HG02938 (cell line): ENCODE measurements around the gene HK1.
"Not testable (repeated sequence)": the region's sequence is repeated elsewhere in the genome, so short reads cannot be mapped to it uniquely, and the experiment has no call there.

Source experiments
- ATAC-seq: cut with Tn5 transposase; IDR thresholded peaks from one replicate; pipeline ENCODE4 v1.9.1; 2021; ENCODE audit warnings: mild to moderate bottlenecking, moderate library complexity; ENCODE audit not compliant: unreplicated experiment

Gene HK1

DNA sequence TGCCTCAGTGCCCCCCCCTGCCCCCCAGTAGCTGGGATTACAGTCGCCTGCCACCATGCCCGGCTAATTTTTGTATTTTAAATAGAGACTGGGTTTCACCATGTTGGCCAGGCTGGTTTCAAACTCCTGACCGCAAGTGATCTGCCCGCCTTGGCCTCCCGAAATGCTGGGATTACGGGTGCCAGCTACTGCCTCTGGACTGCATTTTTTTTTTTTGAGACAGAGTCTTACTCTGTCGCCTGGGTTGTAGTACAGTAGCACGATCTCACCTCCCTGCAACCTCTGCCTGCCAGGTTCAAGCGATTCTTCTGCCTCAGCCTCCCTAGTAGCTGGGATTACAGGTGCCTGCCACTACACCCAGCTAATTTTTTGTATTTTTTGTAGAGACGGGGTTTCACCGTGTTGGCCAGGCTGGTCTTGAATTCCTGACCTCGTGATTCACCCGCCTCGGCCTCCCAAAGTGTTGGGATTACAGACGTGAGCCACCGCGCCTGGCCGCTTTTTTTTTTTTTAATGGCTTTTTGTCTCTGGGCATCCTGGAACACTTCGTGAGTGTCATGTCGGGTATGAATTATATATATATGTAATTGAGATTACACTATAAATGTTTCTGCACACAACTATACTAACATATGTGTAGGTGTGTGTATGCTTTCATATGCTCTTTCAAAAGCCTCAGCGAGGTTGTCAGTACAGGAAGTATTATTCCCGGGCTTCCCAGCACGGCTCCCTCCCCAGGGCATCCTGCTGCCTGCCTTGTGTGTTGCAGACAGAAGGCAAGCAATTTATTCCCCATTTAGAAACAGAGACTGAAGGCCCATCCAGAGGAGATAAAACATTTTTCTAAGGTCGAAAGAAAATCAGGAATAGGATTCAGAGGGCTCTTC lies 47.6 kb downstream of the HK1 start:
- ATAC-seq, result not testable (repeated sequence)

DNA sequence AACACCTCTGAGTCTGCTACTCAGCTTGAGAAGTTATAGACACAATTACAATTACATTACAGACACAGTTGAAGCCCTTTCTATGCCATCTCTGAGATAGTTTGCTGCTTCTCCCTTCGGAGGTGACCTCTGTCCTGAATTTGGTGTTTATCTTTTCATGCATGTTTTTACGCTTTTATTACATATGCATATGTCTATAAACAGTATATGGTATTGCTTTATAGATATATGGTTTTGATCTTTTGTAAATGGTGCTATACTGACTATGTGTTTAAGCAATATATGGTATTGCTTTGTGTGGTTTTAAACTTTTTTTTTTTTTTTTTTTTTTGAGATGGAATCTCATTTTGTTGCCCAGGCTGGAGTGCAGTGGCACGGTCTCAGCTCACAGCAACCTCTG lies 48.4 kb downstream of the HK1 start:
- no peak for ATAC-seq

DNA sequence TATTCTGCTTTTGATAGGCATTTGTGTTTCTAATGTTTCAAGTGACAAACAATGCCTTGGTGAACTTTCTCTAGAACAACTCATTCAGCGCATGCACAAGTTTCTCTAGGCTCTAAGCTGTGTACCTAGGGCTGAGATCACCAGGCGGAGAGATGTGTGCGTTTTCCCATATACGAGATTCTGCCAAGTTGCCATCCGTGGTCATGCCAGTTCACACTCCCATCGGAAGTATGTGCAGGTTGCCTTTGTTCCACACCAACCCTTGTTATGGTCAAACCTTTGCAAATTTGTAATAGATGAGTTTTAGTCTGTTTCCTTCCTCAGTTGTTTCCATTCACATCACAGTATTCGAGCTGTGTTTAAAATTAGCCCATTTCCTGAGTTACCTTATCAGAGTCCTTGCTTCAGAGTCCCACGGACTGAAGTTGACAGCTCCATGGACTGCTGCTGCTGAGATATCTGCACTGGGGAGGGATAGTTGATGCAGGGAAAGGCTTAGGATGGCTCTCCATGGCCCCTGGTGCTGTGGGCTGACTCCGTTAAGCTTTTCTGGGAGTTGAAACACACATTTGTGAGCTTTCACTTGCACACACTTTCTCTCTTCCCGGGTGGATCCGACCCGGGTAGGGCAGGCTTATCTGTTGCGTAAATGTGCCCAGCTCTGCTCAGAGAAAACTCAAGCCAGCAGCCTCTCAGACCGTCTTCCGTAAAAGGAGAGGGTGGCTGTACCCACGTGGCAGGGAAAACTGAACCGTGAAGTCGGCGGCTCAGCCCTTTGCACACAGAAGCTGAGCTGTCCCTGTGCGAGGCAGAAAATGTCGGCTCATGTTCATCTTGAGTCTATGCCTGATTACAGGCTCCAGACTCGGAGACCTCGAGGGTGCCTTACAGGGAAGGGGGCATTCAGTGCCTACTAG lies 49.4 kb downstream of the HK1 start:
- peak; percentile 66 for ATAC-seq

DNA sequence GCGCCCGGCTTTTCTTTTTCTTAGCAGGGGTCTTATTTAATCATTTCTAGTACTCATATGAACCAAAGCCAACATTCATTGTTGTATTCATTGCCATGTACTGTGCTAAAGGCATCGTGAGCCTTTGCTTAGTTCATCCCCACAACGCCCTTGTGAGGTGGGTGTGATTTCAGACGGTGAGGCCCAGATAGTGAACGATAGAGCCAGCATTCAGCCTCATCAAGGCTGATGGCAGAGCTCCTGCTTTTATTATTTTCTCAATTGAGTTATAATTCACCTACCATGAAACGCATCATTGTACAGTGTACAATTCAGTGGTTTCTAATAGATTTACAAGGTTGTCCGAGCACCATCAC lies 50.1 kb downstream of the HK1 start:
- ATAC-seq, result peak; percentile 15

DNA sequence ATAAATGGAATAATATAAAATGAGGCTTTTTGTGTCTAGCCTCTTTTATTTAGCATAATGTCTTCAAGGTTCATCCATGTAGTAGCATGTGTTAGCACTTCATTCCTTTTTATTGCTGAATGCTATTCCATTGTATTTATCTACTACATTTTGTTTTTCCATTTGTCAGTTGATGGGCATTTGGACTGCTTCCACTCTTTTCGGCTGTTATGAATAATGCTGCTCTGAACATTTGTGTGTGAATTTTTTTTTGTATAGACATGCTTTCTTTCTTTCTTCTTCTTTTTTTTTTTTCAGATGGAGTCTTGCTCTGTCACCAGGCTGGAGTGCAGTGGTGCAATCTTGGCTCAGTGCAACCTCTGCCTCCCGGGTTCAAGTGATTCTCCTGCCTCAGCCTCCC lies 50.6 kb downstream of the HK1 start:
- not testable (repeated sequence) for ATAC-seq

DNA sequence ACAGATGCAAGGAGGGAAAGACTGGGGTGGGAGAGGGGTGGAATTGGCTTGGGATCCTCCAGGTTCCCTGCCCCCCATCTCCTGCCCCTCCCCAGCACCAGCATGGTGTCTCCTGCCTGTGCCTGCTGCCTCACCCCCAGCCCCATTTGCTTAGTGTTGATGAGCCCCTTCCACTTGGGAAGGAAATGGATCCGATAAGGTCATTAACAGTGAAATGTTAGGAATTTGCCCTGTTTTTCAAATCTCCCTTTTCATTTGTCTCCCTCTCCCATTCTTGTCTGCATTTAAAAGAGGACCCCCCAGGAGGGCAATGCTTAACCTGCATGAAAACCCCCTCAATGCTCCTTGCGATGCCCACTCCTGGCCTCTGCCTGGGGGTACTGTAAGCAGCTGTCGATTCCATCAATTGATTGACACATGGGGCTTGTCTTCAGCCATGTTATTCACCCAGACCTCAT lies 51.5 kb downstream of the HK1 start:
- ATAC-seq, result no peak

DNA sequence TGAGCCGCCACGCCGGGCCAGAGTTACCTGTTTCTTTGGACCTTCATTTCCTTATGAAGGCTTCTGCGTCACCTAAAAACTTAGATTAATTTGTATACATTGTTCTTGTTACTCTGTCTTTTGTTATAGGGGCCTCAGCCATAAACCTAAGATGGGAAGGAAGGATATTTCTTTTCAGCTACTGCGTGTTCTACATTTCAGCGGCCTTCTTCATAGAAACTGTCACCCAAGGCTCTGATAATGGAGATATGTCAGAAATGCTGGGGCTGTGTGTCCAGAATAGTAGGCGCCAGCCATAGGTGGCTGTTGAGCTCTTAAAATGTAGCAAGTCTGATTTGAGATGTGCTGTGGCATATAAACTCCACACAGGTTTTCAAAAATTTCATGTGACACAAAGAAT lies 52.9 kb downstream of the HK1 start:
- no peak for ATAC-seq

DNA sequence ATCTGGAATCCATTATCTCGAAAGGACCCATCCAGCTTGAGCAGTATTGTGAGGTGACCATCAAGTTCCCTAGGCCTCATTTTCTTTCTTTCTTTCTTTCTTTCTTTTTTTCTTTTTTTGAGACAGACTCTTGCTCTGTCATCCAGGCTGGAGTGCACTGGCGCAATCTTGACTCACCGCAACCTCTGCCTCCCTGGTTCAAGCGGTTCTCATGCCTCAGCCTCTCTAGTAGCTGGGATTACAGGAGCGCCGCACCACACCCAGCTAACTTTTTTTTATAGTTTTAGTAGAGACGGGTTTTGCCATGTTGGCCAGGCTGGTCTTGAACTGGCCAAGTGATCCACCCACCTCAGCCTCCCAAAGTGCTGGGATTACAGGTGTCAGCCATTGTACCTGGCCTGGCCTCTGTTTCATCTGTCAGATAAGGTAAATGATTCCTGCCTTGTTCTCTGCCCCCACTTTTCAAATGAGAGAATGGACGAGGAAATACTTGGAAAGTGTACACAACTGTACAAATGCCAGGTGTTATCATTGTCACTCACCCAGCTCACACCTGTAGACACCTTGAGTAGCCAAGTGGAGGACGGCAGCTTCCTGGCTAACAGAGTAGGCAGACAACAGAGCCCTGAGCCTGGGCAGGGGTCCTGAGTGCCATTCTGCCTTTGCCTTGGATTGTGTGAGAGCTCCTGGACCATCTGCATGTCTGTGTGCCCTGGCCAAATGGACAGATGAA lies 54.1 kb downstream of the HK1 start:
- ATAC-seq, result no peak

DNA sequence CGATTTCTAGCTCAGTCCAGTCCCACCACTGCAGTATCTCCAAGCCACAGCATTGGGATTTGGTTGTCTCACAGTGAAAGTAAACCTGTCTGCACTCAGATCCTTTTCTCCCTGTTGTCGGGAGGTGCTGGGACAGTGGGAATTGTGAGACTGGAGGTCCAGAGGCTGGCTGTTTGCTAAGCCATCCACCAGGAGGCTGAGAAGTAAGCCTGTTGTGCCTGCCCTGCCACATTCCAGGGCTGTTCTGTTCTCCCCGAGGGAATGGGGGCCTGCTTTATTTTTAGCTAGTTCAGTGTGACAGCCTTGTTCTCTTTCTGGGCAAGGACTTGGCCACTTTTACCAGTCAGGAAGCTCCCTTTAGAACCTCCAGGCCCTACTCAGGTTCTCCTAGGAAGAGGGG lies 54.9 kb downstream of the HK1 start:
- ATAC-seq, result no peak

DNA sequence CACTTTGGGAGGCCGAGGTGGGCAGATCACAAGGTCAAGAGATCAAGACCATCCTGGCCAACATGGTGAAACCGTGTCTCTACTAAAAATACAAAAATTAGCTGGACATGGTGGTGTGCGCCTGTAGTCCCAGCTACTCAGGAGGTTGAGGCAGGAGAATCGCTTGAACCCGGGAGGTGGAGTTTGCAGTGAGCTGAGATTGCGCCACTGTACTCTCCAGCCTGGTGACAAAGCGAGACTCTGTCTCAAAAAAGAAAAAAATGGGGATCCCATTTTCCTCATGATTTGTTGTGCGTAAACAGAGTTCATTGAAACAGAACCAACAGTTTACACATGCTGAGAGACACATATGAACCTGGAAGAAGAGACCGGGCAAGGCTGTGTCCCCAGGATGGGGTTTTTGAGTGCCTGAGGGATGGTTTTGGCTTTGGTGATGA lies 55.6 kb downstream of the HK1 start:
- ATAC-seq, result not testable (repeated sequence)

DNA sequence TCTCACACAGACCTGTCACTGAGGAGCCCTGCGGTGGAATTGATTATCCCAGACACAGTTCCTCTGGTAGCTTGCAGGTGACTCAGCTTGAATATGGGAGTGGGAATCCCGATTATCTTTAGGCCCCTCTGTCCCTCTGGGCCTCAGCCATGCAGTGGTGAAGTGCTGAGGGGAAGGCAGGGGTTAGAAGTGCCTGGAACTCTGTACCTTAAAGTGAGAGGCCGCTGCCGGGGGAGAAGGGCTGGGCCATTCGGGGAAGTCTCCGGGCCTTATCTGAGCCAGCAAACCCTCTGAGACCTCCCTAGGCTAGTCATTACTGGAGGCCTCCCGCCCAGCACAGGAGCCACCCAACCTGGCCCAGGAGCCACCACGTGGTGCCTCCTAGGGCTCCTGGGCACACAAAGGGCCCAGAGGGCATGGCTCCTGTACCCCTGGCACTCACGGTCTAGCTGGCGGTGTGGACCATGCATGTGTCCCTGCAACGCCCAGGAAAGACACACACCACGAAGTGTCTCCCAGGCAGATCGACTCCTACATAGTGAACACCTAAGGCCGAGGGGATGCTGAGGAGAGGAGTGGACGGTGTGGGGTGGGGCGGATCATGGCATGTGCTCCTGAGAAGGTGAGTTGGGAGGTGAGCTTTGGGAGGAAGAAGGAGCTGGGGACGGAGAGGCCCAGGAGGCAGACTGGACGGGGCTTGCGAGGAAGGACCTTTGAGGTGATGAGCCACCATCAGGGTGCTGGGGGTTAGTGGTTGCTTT lies 56.2 kb downstream of the HK1 start:
- ATAC-seq, result no peak

DNA sequence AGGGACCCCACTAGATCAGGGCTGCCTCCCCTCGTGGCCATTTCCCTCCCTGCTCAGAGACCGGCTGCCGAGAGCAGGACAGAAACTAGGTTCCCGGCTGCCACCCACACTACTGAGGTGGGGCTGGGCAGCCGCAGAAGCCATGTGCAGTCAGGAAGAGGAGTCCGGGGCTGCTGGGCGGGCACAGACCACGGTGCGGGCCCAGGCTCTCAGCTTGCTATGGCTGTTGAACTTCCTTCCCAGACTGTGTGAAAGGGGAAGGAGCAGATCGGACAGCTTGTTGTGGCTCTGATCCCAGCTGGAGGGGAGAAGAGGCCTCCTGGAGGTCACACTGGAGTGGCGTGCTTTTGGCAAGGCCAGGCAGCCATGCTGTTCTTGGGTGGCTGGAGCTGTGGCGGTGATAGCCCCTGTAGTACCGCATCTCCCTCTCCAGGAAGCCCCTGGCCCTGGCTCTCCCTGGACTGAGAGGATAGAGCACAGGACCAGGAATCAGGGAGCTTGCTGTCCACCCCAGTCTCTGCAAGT lies 56.8 kb downstream of the HK1 start:
- no peak for ATAC-seq

DNA sequence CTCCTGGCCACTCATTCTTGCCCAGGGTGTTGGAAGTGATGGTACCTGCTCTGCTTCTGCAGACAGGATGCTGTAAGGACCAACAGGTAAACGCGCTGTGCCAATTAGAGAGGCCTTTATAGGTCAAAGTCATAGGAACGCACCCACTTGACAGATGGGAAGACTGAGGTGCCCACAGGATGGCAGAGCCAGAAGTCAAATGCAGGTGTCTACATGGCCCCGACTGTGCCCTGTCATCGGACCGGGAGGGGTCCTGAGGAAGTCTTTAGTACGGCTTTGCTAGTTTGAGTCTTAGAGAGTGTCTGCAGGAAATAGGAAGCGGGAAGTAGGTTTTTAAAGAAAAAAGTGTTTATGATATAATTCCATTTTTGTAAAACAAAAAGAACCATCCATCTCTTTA lies 57.3 kb downstream of the HK1 start:
- ATAC-seq, result no peak

DNA sequence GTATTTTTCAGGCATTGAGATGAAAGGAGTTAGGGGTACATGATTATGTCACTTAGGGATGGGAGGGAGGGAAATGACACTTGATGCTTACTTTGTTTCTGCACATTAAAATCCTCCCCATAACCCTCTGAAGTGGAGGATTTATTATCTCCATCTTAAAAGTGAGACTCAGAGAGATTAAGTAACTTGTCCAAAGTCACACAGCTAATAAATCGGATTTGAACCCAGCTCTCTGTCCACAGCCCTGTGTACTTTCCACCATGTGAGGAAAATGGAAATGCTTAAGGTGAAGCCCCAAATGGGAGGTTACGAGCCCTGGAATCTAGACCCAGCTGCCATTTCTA lies 58.6 kb downstream of the HK1 start:
- no peak for ATAC-seq

DNA sequence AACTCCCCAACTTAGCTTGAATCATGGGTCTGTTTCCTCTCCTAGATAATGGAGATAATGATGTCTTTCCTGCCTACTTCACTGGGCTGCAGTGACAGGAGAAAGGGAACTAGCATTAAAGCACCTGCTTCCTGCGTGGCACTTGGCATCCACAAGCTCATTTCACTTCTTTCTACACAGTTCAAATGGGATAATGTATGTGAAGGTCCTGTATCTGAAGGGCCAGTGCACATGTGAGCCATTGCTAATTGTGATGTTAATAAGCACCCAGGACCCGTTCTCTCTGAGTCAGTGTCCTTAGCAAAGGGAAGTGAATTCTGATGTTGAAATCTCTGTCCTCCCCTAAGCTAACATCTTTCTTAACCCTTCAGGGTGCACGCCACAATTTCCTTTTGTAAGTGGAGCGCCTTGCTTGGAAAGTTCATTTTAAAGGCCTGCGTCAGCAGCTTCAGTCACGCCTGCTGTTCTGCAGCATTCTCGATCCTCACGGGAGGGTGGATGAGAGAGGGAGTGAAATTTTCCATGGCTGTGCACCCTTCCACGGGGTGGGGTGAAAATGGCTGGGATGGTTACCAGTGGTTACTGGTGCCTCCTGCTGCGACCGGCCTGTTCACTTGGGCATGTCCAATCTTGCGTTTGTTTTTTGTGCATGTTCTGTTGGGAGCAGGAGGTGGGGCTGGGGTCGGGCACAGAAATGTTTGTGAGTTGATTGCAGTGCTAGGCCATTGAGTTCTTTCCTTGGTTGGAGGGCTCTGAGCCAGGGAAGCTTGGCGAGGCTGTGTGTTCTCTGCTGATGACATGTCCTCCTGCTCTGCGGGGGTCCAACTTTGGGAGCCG lies 59.2 kb downstream of the HK1 start:
- no peak for ATAC-seq

DNA sequence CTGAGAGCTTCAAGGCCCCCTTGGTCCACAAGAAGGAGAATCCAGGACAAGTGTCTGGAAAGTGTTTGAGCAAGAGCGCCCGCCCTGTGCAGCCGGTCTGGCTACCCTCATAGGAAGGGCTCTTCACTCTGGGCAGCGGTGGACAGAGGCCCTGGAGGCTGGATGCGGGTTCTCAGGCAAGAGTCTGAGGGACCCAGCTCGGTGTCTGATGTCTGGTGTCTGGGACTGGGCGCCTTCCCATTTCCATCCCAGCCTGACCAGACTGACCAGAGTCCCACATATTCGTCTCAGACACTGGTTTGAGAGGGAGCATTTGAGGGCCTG lies 59.8 kb downstream of the HK1 start:
- no peak for ATAC-seq

DNA sequence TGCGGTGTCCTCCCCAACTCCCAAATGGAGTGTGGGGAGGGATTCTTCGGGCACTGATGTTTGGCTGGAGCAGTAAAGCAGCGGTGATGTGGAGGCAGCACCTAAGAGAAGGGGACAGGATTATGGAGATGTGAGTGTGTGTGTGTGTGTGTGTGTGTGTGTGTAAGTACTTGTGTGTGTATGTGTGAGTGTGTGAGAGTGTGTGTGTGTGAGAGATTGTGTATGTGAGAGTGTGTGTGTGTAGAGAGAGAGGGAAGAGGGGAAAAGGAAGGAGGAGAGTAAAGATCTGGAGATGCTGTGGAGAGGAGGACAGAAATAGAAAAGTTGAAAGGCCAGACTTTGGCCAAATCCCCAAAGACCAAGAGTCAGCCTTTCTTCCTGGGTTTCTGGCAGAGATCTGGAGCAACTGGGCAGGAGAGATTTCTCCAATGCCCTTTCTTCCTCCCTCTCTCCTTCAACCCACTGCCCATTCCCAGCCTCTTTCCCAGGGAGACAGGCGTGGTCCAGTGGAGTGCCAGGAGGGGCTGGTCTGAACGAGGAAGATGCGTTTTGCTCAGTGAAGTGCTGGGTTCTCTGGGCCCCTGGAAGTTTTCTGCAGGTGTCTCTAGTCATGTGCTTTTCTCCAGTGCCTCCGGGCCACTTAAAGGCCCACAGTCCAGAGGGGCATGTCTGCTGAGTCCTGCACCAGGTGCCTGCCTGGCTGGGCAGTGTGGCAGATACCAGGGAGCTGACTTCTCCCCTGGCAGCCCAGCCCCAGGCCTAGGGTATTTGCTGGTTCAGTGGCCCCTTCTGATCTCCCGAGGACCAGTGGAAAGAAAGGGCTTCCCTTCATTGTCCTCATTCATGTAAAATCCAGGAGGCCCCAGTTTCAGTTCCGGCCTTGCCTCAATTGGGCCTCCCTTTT lies 60.5 kb downstream of the HK1 start:
- no peak for ATAC-seq

DNA sequence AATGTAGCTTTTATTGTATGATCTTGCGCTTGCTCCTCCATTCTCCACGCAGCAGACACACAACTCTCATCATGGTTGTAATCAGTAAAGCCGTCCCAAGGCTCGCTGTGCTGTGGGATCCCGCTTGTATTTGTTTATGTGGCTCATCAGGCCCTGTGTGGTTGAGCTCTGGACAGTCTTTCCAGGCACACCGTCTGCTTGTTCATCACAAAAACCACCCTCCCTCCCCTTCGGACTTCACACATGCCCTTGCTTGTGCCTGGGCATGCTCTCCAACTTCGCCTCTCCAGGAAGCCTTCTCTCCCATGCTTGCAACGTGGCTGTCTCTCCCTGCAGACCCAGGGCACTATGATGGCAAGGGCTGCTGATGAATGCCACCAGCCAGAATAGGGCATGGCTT lies 62.4 kb downstream of the HK1 start:
- ATAC-seq, result no peak

DNA sequence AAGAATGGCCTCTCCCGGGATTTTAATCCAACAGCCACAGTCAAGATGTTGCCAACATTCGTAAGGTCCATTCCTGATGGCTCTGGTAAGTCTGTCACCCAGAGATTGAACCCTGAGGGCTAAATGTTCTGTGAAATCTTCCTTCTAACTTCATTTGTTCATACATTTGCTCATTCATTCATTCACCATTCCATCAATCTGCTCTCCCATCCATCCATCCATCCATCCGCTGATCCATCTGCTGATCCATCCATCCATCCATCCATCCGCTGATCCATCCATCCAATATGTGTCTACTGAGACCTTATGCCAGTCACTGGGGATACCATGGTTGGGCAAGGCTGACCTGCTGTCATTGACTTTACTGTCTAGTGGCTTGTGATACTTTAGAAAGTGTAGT lies 65.6 kb downstream of the HK1 start:
- no peak for ATAC-seq
